Right lobe of liver (tissue), 4 donors: ENCODE results near the gene VSTM4.

ENCODE experiments used
- POLR2A ChIP-seq: fragments of 450-650 bp; IDR thresholded peaks from one replicate; pipeline ENCODE4 v1.6.1; 2017; ENCODE audit warnings: antibody characterized with exemption, mild to moderate bottlenecking
- TF ChIP-seq, protein P1 (sequence below), 4 donors: fragments of 200-600 bp in 3 of 4; fragments of 450-650 bp in 1 of 4; IDR thresholded peaks; one replicate each; pipeline versions ENCODE4 v1.5.1 to v1.8.0; 2016 to 2022; ENCODE audit warnings: antibody characterized with exemption in 4 of 4, mild to moderate bottlenecking in 2 of 4
- donor health status: DM: no; HTN: no; CAD: no.
- donor health status: DM: no; HTN: no; CAD: no.
- donor health status: DM: no; HTN: yes; CAD: no.

DNA sequence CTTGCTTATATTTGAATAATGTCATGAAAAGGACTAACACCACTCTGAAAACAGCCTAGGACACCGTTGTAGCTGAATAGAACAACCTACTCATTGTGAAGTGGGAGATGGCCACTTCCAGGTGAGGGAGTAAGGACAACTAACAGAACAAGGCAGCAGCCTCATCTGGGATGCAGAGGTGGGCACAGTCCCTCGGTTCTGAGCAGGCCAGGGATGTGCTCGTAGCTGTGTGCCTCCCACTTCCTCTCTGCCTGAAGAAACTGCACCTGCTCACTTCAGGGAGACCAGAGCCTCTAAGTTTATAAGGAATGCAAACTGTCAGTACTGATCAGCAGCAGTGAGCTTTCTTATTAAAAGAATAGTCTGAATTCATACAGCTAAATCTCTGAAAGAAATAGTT is 2.5 kb downstream of the VSTM4 start:
- TF ChIP-seq, protein P1, sequence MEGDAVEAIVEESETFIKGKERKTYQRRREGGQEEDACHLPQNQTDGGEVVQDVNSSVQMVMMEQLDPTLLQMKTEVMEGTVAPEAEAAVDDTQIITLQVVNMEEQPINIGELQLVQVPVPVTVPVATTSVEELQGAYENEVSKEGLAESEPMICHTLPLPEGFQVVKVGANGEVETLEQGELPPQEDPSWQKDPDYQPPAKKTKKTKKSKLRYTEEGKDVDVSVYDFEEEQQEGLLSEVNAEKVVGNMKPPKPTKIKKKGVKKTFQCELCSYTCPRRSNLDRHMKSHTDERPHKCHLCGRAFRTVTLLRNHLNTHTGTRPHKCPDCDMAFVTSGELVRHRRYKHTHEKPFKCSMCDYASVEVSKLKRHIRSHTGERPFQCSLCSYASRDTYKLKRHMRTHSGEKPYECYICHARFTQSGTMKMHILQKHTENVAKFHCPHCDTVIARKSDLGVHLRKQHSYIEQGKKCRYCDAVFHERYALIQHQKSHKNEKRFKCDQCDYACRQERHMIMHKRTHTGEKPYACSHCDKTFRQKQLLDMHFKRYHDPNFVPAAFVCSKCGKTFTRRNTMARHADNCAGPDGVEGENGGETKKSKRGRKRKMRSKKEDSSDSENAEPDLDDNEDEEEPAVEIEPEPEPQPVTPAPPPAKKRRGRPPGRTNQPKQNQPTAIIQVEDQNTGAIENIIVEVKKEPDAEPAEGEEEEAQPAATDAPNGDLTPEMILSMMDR (IDR thresholded peaks at IDR 0.05) = no peak
- TF ChIP-seq POLR2A = no peak
